Stimulated activated CD8-positive, alpha-beta memory T cell treated with anti-CD3 and anti-CD28 coated beads, Interleukin-15, amount 100 ng/mL, for 48 hours (primary cell): ENCODE data around the gene JADE3.

Experiments used
- DNase-seq, 2 donors: peaks; one replicate each; pipeline ENCODE4 v3.0.0-alpha.2; 2020; ENCODE audit warnings: low read depth in 2 of 2

The JADE3 gene

GRCh38 chrX:47026198-47026597 lies 114.0 kb downstream of the JADE3 start:
- no peak for DNase-seq

GRCh38 chrX:47030339-47030738 lies 118.1 kb downstream of the JADE3 start:
- DNase-seq = no peak

DNA sequence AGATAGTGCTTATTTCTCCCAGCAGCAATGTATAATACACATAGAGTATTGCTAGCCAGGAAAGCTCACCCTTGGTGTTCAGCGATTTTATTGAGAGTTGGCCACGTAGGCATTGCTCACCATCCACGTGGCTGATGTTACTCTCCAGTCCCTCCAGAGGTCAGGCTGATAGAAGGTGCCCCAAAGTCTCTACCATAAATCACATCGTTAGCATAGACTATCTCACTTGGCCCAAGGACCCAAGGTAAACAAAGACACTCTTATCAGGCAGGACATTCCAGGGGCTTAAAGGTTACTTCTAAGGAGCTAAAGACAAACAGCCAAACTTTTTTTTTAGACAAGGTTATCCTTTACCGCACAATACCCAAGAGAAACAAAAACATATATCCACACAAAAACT lies 135.8 kb downstream of the JADE3 start:
- no peak for DNase-seq

GRCh38 chrX:47059142-47059874 lies 147.1 kb downstream of the JADE3 start:
- no peak for DNase-seq

DNA sequence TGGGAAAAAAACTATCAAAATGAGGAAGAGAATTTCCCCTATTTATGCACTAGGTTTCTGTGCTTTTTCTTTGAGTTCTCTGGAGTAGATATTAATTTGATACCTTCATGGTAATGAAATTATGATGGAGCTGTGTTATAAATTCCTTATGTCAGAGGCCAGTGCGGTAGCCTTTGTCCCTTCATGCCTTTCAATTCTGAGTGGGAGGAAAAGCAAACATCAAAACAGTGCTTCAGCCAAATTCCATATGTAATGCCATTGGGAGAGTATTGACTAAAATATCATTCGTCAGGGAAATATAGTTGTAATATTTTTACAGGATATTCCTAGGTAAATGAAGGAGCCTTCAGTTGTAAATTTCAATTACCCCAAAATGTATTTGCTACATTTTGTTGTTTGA lies 148.5 kb downstream of the JADE3 start:
- no peak for DNase-seq

GRCh38 chrX:47061238-47061919 lies 149.2 kb downstream of the JADE3 start:
- no peak for DNase-seq

GRCh38 chrX:47063179-47063578 lies 151.0 kb downstream of the JADE3 start:
- DNase-seq = no peak

DNA sequence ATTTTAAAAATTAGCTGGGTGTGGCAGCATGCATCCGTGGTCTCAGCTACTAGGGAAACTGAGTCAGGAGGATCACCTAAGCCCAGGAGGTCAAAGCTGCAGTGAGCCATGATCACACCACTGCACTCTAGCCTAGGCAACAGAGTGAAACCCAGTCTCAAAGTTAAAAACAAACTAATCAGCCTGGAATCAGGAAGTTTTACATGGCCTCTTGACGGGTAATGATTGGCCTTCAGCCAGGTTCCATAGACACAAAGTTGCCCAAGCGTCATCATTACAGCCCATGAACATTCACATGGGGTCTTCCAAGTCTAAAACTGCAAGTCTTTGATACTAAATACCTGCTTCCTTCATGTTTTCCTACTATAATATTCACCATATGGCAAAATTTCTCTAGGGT lies 156.0 kb downstream of the JADE3 start:
- no peak for DNase-seq

DNA sequence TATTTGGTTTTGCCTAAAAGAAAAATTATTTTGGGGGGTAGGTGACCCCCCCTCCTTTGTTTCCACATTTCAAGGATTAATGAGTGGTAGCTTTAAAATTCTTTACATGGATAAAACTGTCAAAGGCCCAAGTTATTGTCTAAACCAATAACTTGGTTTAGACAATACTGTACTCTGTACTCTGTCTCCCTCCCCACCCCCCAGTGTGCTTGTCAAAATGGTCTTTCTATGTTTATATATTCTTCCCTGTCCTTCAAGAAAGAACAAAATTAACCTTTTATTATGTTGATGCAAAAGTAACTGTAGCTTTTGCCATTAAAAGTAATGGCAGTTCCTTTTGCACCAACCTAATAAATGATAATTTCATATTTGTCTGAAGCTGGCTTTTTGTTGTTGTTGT lies 156.5 kb downstream of the JADE3 start:
- DNase-seq = no peak

DNA sequence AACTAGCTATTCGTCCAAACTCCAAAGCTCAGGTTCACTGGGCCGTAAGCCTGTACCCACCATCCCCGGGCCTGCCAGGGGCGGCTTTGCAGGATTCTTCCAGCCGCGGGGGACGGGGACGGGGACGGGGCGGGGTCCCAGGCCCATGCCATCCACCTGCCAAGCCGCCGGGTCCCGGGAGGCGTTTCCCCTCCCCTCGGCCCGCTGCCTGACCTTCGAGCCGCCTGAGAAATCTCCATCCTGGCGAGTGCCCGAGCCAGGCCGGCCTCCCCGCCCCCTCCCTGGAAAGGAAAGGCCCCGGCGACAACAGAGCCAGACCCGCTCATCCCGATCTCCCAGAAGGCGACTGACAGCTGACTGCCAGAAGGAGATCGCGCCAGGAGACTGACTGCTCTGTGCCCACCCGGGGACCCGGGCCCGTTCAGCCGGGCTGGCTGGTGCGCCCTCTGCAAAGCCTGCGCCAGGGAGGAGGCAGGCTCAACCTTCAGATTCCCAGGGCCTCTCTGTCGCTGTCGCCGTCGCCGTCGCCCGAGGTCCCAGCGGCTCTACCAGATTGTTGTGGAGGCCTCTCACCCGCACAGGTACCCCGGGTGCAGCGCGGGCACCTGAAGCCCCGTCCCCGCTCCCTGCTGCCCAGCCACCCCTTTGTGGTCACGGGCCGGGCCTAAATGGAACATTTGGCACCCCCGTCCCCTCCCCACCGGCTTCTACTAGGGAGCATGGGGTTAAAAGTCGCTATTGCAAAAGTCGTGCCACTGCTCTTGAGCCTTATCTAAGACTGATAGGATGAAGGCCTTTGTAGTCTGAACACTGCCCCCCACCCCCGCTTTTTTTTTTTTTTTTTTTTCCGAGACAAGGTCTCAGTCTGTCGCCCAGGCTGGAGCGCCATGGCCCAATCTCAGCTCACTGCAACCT lies 166.2 kb downstream of the JADE3 start, which contains the start of gene RGN:
RGN (plus strand) TSS at position 315 of the 915 bp plus-strand sequence. CDS start 2,702 bp downstream, outside the sequence.
- no peak for DNase-seq

GRCh38 chrX:47080215-47080914 lies 168.1 kb downstream of the JADE3 start:
- DNase-seq = no peak

DNA sequence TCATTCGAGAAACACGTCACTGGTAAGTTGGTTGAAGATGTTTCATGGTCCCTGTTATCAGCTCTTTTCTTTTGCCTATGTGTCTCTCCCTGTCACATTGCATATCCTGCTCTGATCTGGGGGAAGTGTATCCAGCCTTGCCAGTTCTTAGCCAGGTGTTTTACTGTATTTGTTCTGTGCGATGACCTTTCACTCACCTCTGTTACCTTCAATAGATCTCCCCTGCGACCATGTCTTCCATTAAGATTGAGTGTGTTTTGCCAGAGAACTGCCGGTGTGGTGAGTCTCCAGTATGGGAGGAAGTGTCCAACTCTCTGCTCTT lies 168.7 kb downstream of the JADE3 start:
- no peak for DNase-seq

DNA sequence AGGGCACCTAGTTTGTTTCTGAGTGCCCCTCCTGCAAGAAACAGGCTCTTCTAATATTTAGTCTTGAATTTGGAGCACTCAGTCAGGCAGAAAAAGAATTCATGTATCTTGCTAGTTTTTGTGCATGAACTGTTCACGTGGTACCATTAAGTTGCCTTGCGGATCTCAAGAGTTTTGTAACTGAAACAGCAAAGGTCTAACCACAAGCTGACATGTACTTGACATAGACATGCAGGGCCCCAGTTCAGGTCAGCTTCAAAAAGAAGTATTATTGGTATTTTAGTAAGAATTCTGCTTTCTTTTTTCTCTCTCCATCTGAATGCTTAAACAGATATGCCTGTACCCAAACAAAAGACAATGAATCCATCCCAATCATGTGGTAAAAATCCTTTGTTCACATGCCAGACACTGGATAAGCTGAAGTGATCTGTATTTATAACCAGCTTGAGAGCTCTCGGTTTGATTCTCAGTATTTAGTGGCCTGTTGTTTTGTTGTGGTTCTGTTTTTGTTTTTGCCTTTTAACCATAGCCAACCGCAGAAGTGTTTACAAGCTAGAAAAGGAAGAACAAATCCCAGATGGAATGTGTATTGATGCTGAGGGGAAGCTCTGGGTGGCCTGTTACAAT lies 179.0 kb downstream of the JADE3 start:
- no peak for DNase-seq

DNA sequence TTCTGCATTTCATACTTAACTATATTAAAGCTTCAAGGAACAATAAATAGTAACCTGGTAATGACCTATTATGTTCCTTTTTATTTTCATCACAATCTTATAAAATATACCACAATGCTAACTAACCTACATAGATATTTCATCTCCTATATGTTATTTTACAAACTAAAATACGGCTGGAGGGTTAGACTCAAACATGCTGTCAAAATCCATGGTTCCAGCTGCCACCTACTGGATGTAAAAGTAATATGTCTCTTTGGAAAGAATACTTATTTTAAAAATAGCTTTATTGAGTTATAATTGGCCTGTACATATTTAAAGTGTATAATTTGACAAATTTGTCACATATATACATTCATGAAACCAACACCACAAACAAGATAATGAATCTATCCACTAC lies 181.0 kb downstream of the JADE3 start:
- no peak for DNase-seq

GRCh38 chrX:47093860-47094259 lies 181.6 kb downstream of the JADE3 start:
- DNase-seq = no peak

DNA sequence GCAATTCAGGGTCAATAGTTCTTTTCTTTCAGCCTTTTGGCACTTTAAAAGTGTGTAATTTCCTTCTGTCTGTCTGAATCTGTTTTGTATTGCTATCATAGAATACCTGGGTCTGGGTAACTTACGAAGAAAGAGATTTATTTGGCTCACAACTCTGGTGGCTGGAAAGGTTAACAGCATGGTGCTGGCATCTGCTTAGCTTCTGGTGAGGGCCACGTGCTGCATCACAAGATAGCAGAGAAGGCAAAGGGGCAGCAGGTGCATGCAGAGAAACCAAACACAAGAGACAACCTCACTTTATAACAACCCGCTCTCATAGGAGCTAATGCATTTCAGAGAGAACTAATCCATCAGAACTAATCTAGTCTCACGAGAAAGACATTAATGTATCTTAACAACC lies 184.8 kb downstream of the JADE3 start:
- no peak for DNase-seq

DNA sequence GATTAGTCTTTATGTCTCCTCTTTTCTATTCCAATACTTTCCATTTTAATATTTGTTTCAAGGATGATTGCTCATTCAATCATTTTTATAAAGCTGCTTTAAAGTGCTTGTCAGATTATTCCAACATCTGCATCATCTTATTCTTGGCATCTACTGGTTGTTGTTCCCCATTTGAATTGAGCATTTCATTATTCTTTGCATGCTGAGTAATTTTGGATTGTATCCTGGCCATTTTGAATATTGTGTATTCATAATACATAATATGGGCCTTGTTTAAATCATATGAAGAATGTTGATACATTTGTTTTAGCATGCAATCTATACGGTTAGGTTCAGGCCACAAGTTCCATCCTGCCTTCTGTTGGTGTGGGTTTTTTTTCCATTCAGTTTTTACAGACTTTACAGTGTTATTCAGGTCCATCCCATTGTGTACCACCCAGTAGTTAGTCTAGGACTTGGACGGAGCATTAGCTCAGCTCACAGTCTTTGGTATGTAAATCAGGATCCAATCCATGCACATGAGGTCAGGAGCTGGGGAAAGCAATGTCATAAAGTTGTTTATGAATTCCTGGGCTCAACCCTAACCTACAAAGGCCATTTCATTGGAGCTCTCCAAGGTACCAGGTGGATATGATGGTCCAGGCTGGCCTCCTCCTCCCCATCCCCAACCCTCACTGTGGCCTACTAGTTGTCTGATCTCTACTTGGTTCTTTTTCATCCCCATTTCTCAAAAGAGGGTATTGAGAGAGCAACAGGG lies 186.3 kb downstream of the JADE3 start:
- DNase-seq = no peak

GRCh38 chrX:47101206-47101605 lies 189.0 kb downstream of the JADE3 start:
- no peak for DNase-seq
